Endothelial cell (in vitro differentiated cells): ENCODE measurements around the gene BHMT2. TPM values are rescaled to one million over a fixed set of nuclear protein-coding genes. Genes with fewer than 3 reads are reported as not detected.

Experiments used
- DNase-seq: peaks from one replicate; pipeline ENCODE4 v3.0.0; 2021; ENCODE audit warnings: low spot score
- H3K27ac Mint-ChIP-seq: one replicate; pipeline ENCODE4 v1.8.0; 2021; ENCODE audit warnings: mixed read lengths, inconsistent platforms; ENCODE audit not compliant: unreplicated experiment
- H3K27me3 Mint-ChIP-seq: one replicate; pipeline ENCODE4 v1.8.0; 2021; ENCODE audit warnings: mild to moderate bottlenecking, moderate library complexity, mixed read lengths, inconsistent platforms; ENCODE audit not compliant: unreplicated experiment
- H3K36me3 Mint-ChIP-seq: one replicate; pipeline ENCODE4 v1.8.0; 2021; ENCODE audit warnings: mild to moderate bottlenecking, low read depth, mixed read lengths, inconsistent platforms; ENCODE audit not compliant: unreplicated experiment
- H3K4me1 Mint-ChIP-seq: one replicate; pipeline ENCODE4 v1.8.0; 2021; ENCODE audit warnings: mild to moderate bottlenecking, mixed read lengths, inconsistent platforms; ENCODE audit not compliant: unreplicated experiment
- H3K4me3 Mint-ChIP-seq: one replicate; pipeline ENCODE4 v1.8.0; 2021; ENCODE audit warnings: mild to moderate bottlenecking, mixed read lengths, inconsistent platforms; ENCODE audit not compliant: unreplicated experiment
- H3K9me3 Mint-ChIP-seq: one replicate; pipeline ENCODE4 v1.8.0; 2021; ENCODE audit warnings: mixed read lengths, inconsistent platforms; ENCODE audit not compliant: unreplicated experiment
- CTCF ChIP-seq: fragments of 200-600 bp; sonication (generic); IDR thresholded peaks from one replicate; pipeline ENCODE4 v1.5.0; 2021; ENCODE audit warnings: antibody characterized with exemption; ENCODE audit not compliant: unreplicated experiment
- total RNA-seq: library from RNA; stranded (reverse); fragmentation: NEBNext Ultra II Directional; extraction: Animal tissue kit (Norgen Biotek cat#: 25700); gene quantifications from one replicate; pipeline ENCODE4 v1.2.1, GENCODE V29; 2021; ENCODE audit not compliant: unreplicated experiment

BHMT2 gene
- total RNA-seq, 1 donor from 2014 or later: not detected

DNA sequence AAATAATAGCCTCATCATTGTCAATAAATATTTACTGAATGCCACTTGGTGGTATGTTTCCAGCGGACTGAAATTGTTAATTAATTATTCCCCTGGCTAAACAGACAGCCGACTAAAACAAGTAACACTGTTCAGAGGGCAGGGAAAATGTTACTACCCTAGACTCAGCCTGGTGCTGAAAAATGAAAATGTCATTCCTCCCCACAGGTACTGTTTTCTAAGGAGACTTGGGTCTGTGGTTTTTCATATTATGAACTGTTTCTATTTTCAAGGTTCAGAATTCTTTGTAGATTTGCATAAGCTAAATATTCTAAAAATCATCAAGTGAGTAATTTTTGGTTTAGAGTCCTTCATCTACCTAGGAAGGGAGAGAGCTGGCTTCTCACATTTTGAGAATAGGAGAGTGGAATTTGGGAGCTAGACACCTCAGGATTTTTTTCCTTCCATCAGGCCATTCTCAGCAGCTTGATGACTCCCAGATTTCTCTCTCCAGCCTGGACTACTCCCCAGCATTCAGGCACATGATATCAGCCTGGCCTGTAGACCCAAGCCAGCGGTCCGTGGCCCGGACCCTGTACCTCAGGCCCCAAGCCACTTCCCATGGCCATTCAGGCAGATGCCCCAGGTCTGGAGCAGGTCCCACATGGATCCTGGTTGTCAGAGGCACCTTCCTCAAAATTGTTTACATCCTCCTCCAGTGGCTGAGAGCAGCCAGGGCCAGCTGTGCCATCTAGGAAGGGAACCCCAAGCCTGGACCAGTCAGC is 66.4 kb downstream of the BHMT2 start:
- TF ChIP-seq CTCF: no peak
- no peak overlapping the region for H3K4me3 Mint-ChIP-seq
- no peak overlapping the region for H3K27ac Mint-ChIP-seq
- DNase-seq: no peak
- no peaks in the 10 kb centered on the region for H3K4me1 Mint-ChIP-seq
- no peaks in the 10 kb centered on the region for H3K36me3 Mint-ChIP-seq
- H3K9me3 Mint-ChIP-seq: no peaks in the 10 kb centered on the region
- H3K27me3 Mint-ChIP-seq: no peaks in the 10 kb centered on the region

GRCh38 chr5:79136618-79137017 is 67.1 kb downstream of the BHMT2 start:
- H3K27me3 Mint-ChIP-seq: no peaks in the 10 kb centered on the region
- H3K4me1 Mint-ChIP-seq: no peaks in the 10 kb centered on the region
- H3K27ac Mint-ChIP-seq: no peak overlapping the region
- no peaks in the 10 kb centered on the region for H3K9me3 Mint-ChIP-seq
- TF ChIP-seq CTCF: no peak
- no peaks in the 10 kb centered on the region for H3K36me3 Mint-ChIP-seq
- no peak overlapping the region for H3K4me3 Mint-ChIP-seq
- no peak for DNase-seq

Other genes with a start within 250 kb of the BHMT2 start
- gene ARSB, start 84.5 kb upstream of the BHMT2 start, total RNA-seq: 19.3 TPM
- gene DMGDH, start 93 bp upstream of the BHMT2 start, total RNA-seq: 0.36 TPM
- not detected for gene BHMT, start 42.0 kb downstream of the BHMT2 start, total RNA-seq
- gene JMY, start 166.4 kb downstream of the BHMT2 start, total RNA-seq: 7.7 TPM